HFFc6 (cell line): Measurements from ENCODE around the gene A4GNT. TPM values are rescaled to one million over a fixed set of nuclear protein-coding genes. Genes with fewer than 3 reads are reported as not detected.

Source experiments
- DNase-seq: peaks from one replicate; pipeline ENCODE4 v3.0.0-alpha.2; 2018
- H3K27ac Mint-ChIP-seq: 2 replicates; pipeline ENCODE4 v1.8.0; 2020; ENCODE audit warnings: mild to moderate bottlenecking, mixed read lengths
- H3K27me3 Mint-ChIP-seq: 2 replicates; pipeline ENCODE4 v1.8.0; 2021; ENCODE audit warnings: mild to moderate bottlenecking, moderate library complexity, mixed read lengths; ENCODE audit not compliant: insufficient read depth
- H3K36me3 Mint-ChIP-seq: 2 replicates; pipeline ENCODE4 v1.8.0; 2021; ENCODE audit warnings: low read depth, mixed read lengths
- H3K4me1 Mint-ChIP-seq: 2 replicates; pipeline ENCODE4 v1.8.0; 2020; ENCODE audit warnings: low read depth, mixed read lengths
- H3K4me3 Mint-ChIP-seq: 2 replicates; pipeline ENCODE4 v1.8.0; 2020; ENCODE audit warnings: mild to moderate bottlenecking, moderate library complexity, mixed read lengths
- H3K9me3 Mint-ChIP-seq: 2 replicates; pipeline ENCODE4 v1.8.0; 2020; ENCODE audit warnings: mild to moderate bottlenecking, mixed read lengths
- total RNA-seq, 6 experiments: library from RNA; stranded (reverse); fragmentation: NEBNext Ultra II Directional; extraction: Animal tissue kit (Norgen Biotek cat#: 25700); gene quantifications; 2 replicates in 1 of 6; 3 replicates in 5 of 6; pipeline ENCODE4 v1.2.3, GENCODE V29; 2021
- TF ChIP-seq, protein P1 (sequence below): fragments of 200-600 bp; sonication (generic); IDR thresholded peaks from 2 replicates; pipeline ENCODE4 v1.5.0; 2021; ENCODE audit warnings: antibody characterized with exemption, mild to moderate bottlenecking

Gene A4GNT
- total RNA-seq, 6 experiments from 2014 or later: not detected

GRCh38 chr3:138139691-138140090 is 7.5 kb upstream of the A4GNT start:
- Mint-ChIP-seq H3K4me3 (no peak overlapping the region), H3K4me1 (peaks cover 14% of the 10 kb centered on the region), H3K36me3 (no peaks in the 10 kb centered on the region), H3K9me3 (no peaks in the 10 kb centered on the region), H3K27ac (no peak overlapping the region), H3K27me3 (peaks cover 10% of the 10 kb centered on the region)
- TF ChIP-seq, protein P1, sequence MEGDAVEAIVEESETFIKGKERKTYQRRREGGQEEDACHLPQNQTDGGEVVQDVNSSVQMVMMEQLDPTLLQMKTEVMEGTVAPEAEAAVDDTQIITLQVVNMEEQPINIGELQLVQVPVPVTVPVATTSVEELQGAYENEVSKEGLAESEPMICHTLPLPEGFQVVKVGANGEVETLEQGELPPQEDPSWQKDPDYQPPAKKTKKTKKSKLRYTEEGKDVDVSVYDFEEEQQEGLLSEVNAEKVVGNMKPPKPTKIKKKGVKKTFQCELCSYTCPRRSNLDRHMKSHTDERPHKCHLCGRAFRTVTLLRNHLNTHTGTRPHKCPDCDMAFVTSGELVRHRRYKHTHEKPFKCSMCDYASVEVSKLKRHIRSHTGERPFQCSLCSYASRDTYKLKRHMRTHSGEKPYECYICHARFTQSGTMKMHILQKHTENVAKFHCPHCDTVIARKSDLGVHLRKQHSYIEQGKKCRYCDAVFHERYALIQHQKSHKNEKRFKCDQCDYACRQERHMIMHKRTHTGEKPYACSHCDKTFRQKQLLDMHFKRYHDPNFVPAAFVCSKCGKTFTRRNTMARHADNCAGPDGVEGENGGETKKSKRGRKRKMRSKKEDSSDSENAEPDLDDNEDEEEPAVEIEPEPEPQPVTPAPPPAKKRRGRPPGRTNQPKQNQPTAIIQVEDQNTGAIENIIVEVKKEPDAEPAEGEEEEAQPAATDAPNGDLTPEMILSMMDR: no peak
- no peak for DNase-seq

GRCh38 chr3:138137861-138138260 is 5.7 kb upstream of the A4GNT start:
- no peaks in the 10 kb centered on the region for H3K9me3 Mint-ChIP-seq
- H3K27ac Mint-ChIP-seq: no peak overlapping the region
- H3K27me3 Mint-ChIP-seq: peaks cover 16% of the 10 kb centered on the region
- TF ChIP-seq, protein P1: no peak
- no peak overlapping the region for H3K4me3 Mint-ChIP-seq
- H3K4me1 Mint-ChIP-seq: peaks cover 14% of the 10 kb centered on the region
- H3K36me3 Mint-ChIP-seq: no peaks in the 10 kb centered on the region
- no peak for DNase-seq

- no peak overlapping the region for H3K4me3 Mint-ChIP-seq
- DNase-seq: no peak
- H3K27me3 Mint-ChIP-seq: peaks cover 14% of the 10 kb centered on the region
- peaks cover 8% of the 10 kb centered on the region for H3K4me1 Mint-ChIP-seq
- H3K27ac Mint-ChIP-seq: no peak overlapping the region
- H3K36me3 Mint-ChIP-seq: no peaks in the 10 kb centered on the region
- no peaks in the 10 kb centered on the region for H3K9me3 Mint-ChIP-seq
- TF ChIP-seq, protein P1: no peak
These were observed 4.0 kb upstream of the A4GNT start for GRCh38 chr3:138136201-138136600.

GRCh38 chr3:138135833-138136194 is 3.6 kb upstream of the A4GNT start:
- no peak for DNase-seq
- Mint-ChIP-seq H3K36me3 (no peaks in the 10 kb centered on the region), H3K27me3 (peaks cover 14% of the 10 kb centered on the region), H3K9me3 (no peaks in the 10 kb centered on the region), H3K4me1 (peaks cover 5% of the 10 kb centered on the region), H3K27ac (no peak overlapping the region), H3K4me3 (no peak overlapping the region)
- TF ChIP-seq, protein P1: no peak

DNA sequence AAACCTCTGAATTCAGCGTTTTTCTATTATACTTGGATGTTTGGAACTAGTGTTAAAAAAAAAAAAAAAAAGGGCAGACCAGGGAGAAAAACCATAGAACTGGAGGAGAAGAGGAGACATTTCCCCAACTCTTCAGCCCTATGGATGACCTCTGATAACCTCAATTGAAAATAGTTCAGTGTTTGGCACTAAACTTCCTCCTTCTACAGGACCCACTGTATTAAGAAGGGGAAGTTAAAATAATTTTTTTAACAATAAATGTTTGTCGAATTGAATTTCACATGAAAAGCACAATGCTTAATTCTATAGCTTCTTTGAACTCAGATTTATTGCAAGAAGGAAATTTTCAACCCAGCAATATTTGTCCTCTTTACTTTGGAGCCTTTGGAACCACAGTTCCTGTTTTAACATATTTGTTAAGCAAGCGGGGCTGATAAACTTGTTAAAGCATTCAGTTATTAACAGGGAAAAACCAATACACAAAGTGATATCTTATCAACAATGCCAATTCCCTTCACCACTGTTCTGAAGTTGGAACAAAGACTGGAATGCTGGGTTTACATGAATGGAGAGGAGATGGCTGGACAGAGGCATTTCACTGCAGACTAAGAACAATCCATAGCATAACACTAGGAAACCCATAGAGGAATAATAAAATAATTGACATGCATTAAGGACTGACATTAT is 3.1 kb upstream of the A4GNT start:
- no peak for DNase-seq
- TF ChIP-seq, protein P1: no peak
- Mint-ChIP-seq H3K4me1 (no peaks in the 10 kb centered on the region), H3K9me3 (no peaks in the 10 kb centered on the region), H3K4me3 (no peak overlapping the region), H3K27me3 (peaks cover 15% of the 10 kb centered on the region), H3K36me3 (no peaks in the 10 kb centered on the region), H3K27ac (no peak overlapping the region)
